IPS-18c (cell line): ENCODE data around the gene TSPEAR.
"Not testable (repeated sequence)": the region's sequence is repeated elsewhere in the genome, so short reads cannot be mapped to it uniquely, and the experiment has no call there.

Experiments
- H3K4me3 ChIP-seq: 2 replicates; pipeline ENCODE4 v1.7.0; 2013; ENCODE audit warnings: low read depth, mild to moderate bottlenecking, low read length, moderate library complexity; ENCODE audit not compliant: insufficient read depth
- H3K9me3 ChIP-seq: one replicate; pipeline ENCODE4 v1.6.1; 2013; ENCODE audit warnings: mild to moderate bottlenecking, low read length, moderate library complexity; ENCODE audit not compliant: control insufficient read depth, insufficient read depth

The TSPEAR gene

DNA sequence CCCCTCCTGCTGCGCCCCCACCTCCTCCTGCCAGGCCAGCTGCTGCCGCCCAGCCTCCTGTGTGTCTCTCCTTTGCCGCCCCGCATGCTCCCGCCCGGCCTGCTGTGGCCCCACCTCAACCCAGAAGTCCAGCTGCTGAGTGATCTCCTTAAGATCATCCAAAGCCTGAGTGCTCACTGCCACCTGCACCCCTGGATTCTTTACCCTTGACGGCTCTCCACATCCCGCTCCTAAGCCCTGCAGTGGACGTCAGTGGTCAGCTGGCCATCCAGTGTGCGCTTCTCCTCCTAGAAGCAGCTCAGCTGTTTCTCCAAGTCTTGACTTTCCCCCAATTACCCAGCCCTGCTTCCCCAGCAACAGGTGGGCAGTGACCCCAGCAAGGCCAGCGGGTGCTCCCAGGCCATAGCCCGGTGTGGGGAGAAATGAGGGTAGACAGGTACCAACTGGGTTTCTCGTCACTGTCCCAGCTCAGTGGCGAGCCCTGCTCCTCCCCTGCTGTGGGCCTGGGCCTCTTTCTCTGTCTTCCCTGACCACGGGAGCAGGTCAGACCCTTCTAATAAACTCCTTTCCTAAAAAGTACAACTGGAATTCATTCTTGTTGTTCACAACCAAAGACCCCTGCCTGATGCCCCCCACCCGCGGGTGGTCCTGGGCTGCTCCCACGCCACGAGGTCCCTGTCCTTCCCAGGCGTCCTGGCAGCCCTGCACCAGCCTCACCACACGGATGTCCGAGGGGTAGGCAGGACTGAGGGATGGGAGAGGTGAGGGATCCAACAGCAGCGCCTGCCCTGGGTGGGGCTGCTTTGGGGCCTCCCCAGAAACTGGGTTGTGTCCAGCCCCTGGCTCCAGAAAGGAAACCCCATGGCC, 109.5 kb downstream of the TSPEAR start:
- H3K4me3 ChIP-seq: no peak overlapping the region

DNA sequence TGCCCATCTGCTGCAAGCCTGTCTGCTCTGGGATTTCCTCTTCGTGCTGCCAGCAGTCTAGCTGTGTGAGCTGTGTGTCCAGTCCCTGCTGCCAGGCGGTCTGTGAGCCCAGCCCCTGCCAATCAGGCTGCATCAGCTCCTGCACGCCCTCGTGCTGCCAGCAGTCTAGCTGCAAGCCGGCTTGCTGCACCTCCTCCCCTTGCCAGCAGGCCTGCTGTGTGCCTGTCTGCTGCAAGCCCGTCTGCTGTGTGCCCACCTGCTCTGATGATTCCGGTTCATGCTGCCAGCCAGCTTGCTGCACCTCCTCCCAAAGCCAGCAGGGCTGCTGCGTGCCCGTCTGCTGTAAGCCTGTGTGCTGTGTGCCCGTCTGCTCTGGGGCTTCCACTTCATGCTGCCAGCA, 110.3 kb downstream of the TSPEAR start:
- not testable (repeated sequence) for H3K4me3 ChIP-seq, H3K9me3 ChIP-seq

More for the DNA sequence above, 109.5 kb downstream of the TSPEAR start:
- H3K9me3 ChIP-seq: no peaks in the 10 kb centered on the region

GRCh38 chr21:44600118-44600978, 111.0 kb downstream of the TSPEAR start, which contains the start of gene KRTAP10-7:
Gene KRTAP10-7, plus strand, starts transcription at chr21:44600597. Its CDS starts 25 bp downstream, at chr21:44600622.
- H3K9me3 ChIP-seq, H3K4me3 ChIP-seq: not testable (repeated sequence)

DNA sequence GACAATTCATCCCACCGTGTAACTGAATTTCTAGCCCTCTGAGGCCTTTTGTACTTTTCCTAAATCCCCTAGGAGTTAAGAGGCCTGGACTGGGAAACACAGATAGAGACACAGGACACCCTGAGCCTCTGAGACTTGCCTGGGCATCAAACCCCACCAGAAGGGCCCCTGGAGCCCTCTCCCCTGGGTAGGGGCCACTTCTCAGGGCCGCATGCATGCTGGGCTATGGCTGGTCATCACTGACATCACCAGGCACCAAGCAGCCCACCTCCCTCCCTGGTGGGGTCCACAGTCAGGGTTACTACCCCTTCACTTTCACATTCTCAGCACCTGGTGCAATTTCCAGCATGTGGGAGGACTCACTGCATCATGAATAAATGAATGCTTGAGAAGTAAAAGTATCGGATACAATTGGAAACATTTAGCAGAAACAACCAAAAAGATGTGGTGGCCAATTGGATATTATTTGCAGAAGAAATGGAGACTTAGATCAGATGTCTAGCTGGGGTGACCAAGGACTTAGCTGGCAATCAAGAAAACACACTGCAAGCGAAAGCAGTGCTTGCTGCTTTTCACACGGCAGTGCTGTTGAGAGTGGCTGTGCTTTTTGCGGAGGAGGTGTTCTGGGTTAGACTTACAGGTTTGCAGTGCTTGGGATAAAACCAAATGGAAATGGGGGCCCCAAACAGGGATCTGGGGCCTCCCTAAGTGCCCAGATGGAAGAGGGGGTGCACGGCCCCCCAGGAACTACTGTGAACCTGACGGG, 111.9 kb downstream of the TSPEAR start:
- Histone ChIP-seq H3K9me3 (no peaks in the 10 kb centered on the region), H3K4me3 (no peak overlapping the region)

GRCh38 chr21:44598061-44598460, 113.3 kb downstream of the TSPEAR start:
- H3K9me3 ChIP-seq: no peaks in the 10 kb centered on the region
- H3K4me3 ChIP-seq: no peak overlapping the region

DNA sequence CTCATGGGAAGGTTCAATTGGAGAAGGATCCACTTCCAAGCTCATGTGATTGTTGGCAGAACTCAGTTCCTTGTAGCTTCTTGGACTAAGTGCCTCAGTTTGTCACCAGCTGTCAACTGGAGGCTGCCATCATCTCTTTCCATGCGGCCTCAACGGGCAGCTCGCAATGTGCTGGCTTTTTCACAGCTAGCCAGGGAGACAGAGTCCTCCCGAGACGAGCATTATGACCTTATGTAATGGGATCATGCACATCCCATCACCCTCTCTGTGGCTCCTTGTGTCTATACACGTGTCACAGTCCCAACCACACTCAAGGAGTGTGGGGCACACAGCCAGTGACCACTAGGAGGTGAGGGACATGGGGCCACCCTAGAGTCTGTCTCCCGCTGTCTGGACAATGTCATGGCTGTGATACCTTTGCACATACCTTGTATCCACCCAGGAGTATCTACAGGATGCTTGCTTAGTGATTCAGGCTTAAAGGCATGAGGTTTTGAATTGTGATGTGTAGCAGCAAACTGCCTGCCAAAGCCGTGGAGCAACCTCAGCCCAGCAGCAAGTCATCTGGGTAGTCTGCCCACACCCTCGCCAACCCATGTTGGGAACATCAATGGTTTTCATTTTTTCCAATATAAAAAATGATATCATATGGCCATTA, 115.2 kb downstream of the TSPEAR start:
- Histone ChIP-seq H3K4me3 (no peak overlapping the region), H3K9me3 (no peaks in the 10 kb centered on the region)

DNA sequence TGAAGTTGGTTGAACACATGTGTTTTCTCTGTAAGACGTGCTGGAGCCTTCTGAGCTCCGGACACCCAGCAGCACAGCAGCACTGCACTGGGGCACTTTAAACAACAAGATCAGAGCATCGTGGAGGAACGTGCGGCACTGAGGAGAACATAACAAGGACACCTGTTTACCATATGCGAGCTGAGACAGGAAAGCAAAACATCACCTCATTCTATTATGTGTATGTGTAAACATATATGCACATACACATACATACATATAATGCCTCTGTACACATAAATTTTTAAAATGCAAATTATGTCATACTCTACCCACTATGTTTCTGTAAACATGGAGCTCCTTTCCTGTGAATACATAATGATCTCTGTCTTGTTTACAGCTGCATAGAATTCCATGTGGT, 115.8 kb downstream of the TSPEAR start:
- H3K9me3 ChIP-seq: no peaks in the 10 kb centered on the region
- H3K4me3 ChIP-seq: no peak overlapping the region

- Histone ChIP-seq H3K4me3 (no peak overlapping the region), H3K9me3 (no peaks in the 10 kb centered on the region)
Observed at GRCh38 chr21:44594406-44594916, 116.9 kb downstream of the TSPEAR start.

GRCh38 chr21:44593598-44594405, 117.6 kb downstream of the TSPEAR start:
- H3K9me3 ChIP-seq: no peaks in the 10 kb centered on the region
- no peak overlapping the region for H3K4me3 ChIP-seq

- Histone ChIP-seq H3K9me3 (no peaks in the 10 kb centered on the region), H3K4me3 (no peak within 1 kb of the TSS)
Observed at GRCh38 chr21:44592446-44593311, 118.7 kb downstream of the TSPEAR start, which contains the start of gene KRTAP10-6. Gene KRTAP10-6, minus strand, starts transcription at chr21:44592505. Its CDS starts 21 bp downstream, at chr21:44592484.

- H3K4me3 ChIP-seq, H3K9me3 ChIP-seq: not testable (repeated sequence)
Observed at GRCh38 chr21:44591801-44592130, 119.6 kb downstream of the TSPEAR start.

DNA sequence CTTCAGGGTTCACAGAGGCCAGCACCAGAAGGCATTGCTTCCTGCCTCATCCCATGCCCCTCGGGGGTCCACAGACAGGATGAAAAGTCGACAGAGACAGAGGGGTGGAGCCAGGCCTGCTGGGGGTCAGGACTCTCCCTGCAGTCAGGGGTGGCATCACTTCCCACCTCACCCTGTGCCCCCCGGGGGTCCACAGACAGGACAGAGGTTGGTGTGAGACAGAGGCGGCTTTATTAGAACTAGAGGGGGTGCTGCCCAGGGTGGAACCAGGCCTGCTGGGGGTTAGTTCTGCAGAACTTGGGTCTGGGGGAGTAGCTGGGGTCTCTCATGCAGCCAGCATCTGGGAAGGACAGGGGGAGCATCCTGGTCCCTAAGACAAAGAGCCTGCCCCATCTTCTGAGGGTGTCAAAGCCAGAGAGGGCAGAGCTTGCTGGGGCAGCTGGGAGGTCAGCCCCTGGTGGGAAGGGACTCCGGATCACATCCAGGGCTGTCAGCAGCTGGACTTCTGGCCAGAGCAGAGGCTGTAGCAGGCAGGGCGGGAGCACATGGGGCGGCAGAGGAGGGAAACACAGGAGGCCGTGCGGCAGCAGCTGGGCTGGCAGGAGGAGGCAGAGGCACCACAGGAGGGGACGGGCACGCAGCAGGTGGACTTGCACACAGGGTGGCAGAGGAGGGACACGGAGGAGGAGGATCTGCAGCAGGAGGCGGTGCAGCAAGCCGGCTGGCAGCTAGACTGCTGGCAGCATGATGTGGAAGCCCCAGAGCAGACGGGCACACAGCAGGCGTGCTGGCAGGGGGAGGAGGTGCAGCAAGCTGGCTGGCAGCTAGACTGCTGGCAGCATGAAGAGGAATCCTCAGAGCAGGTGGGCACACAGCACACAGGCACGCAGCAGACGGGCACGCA, 120.2 kb downstream of the TSPEAR start:
- H3K4me3 ChIP-seq, H3K9me3 ChIP-seq: not testable (repeated sequence)

- no peaks in the 10 kb centered on the region for H3K9me3 ChIP-seq
- no peak overlapping the region for H3K4me3 ChIP-seq
Observed at GRCh38 chr21:44590311-44590721, 121.1 kb downstream of the TSPEAR start.

GRCh38 chr21:44589586-44590305, 121.6 kb downstream of the TSPEAR start:
- no peaks in the 10 kb centered on the region for H3K9me3 ChIP-seq
- H3K4me3 ChIP-seq: no peak overlapping the region
